Stimulated activated CD4-positive, alpha-beta T cell treated with anti-CD3 and anti-CD28 coated beads, TNF-alpha, amount 100 ng/mL, for 1 hour (primary cell): ENCODE measurements around the gene CD247.

Experiments used
- DNase-seq, 3 donors: peaks; one replicate each; pipeline ENCODE4 v3.0.0-alpha.2; 2020; ENCODE audit warnings: low read depth in 3 of 3, low spot score in 1 of 3

The CD247 gene

GRCh38 chr1:167440776-167441175, 77.6 kb downstream of the CD247 start:
- DNase-seq: no peak

- DNase-seq: no peak
These were observed 78.0 kb downstream of the CD247 start for GRCh38 chr1:167440345-167440744.

- no peak for DNase-seq
These were observed 78.9 kb downstream of the CD247 start for GRCh38 chr1:167439301-167439988.

GRCh38 chr1:167438171-167439138, 79.9 kb downstream of the CD247 start:
- DNase-seq: no peak

GRCh38 chr1:167435484-167435883, 82.8 kb downstream of the CD247 start:
- no peak for DNase-seq

GRCh38 chr1:167434306-167434705, 84.0 kb downstream of the CD247 start:
- no peak for DNase-seq

GRCh38 chr1:167433884-167434283, 84.4 kb downstream of the CD247 start:
- no peak for DNase-seq

GRCh38 chr1:167432780-167433179, 85.5 kb downstream of the CD247 start:
- no peak for DNase-seq

- no peak for DNase-seq
These were observed 86.2 kb downstream of the CD247 start for GRCh38 chr1:167431909-167432650.

- DNase-seq: no peak
These were observed 86.9 kb downstream of the CD247 start for GRCh38 chr1:167431261-167431908.

- DNase-seq: no peak
These were observed 87.5 kb downstream of the CD247 start for GRCh38 chr1:167430849-167431242.

GRCh38 chr1:167430134-167430848, 88.0 kb downstream of the CD247 start:
- no peak for DNase-seq

- DNase-seq: no peak
These were observed 88.7 kb downstream of the CD247 start for GRCh38 chr1:167429612-167430011.

GRCh38 chr1:167428395-167428794, 89.9 kb downstream of the CD247 start:
- no peak for DNase-seq

GRCh38 chr1:167427848-167428247, 90.5 kb downstream of the CD247 start:
- no peak for DNase-seq

GRCh38 chr1:167426716-167427115, 91.6 kb downstream of the CD247 start:
- no peak for DNase-seq

- no peak for DNase-seq
These were observed 92.8 kb downstream of the CD247 start for GRCh38 chr1:167425482-167425881.

GRCh38 chr1:167423684-167424619, 94.4 kb downstream of the CD247 start:
- no peak for DNase-seq

GRCh38 chr1:167420510-167420909, 97.8 kb downstream of the CD247 start:
- DNase-seq: no peak
